Epithelial cell of prostate (primary cell): ENCODE data around the gene DUSP15.

Experiments
- DNase-seq: peaks from one replicate; pipeline ENCODE4 v3.0.0-alpha.2; 2011; ENCODE audit warnings: low read depth, low spot score
- H3K27ac ChIP-seq: fragments of 450-650 bp; 2 replicates; pipeline ENCODE4 v1.5.1; 2017; ENCODE audit warnings: mild to moderate bottlenecking

Gene DUSP15

DNA sequence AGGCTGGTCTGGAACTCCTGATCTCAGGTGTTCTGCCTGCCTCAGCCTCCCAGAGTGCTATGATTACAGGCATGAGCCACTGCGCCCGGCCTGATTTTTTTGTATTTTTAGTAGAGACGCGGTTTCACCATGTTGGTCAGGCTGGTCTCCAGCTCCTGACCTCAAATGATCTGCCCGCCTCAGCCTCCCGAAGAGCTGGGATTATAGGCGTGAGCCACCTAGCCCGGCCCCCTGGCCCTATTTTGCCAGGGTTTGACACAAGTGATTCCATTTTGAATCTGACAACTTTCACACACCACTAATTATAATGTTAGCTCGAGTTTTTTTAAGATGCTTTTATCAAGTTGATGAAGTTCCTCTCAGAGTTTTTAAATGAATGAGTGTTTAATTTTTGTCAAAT lies 25.7 kb upstream of the DUSP15 start:
- DNase-seq: no peak
- no peak overlapping the region for H3K27ac ChIP-seq

DNA sequence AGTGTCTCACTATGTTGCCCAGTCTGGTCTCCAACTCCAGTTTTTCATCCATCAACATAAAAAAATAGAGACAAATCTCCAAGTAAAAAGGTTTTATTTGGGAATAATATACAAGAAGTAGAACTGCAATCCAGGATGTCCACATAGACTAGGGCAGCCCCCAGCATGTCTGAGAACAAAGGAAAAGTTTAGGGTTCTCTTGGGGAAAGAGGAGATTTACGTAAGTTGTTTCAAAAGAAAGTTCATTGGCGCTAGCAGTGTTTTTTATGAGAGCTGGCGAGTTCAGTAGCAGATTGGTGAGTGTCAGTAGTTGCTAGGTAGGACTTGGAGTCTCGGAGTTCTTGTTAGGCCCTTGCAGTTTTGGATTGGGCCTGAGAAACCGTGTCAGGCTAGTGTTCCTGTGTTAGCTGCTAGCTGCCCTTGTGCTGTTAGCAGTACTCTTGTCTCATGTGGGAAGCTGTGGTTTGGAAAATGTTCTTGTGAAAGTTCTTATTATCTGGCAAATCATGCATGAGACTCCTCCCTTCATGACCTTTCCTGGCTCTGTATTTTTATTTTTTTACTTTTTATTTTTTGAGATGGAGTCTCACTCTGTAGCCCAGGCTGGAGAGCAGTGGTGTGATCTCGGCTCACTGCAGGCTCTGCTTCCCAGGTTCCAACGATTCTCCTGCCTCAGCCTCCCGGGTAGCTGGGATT lies 24.8 kb upstream of the DUSP15 start:
- no peak for DNase-seq

DNA sequence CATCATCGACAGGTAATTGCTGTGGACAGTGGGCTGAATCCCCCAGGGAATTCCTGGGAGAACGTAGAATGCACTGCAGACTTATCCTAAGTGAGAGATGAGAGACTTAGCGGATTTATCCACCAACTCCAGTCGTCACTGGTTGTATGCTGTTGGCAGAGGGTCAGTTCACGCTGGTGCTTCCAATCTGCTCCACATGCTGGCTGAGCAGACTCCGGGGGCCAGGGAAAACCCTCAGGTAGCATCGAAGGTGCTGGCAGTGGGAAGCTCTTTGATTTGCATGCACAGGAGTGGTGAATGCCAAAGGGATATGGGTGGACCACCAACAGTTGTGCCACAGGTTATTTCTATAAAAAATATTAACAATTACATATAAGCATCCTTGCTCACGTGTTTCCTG lies 20.3 kb upstream of the DUSP15 start:
- DNase-seq: no peak
- no peak overlapping the region for H3K27ac ChIP-seq

More for the DNA sequence above, 24.8 kb upstream of the DUSP15 start:
- H3K27ac ChIP-seq: no peak overlapping the region

DNA sequence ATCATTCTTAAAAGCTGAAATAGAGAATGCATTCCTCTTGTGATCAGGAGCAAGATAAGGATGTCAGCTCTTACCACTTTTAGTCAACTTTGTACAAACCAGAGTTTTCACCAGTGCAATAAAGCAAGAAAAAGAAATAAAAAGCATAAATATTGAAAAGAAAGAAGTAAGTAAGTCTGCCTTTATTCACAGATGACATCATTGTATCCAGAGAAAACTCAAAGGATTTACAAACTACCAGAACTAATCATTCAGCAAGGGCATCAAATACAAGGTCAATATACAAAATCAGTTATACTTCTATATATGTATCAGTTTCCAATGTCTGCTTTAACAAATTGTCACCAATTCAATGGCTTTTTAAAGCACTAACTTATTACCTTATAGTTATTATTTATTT lies 13.5 kb upstream of the DUSP15 start:
- no peak for DNase-seq
- H3K27ac ChIP-seq: no peak overlapping the region

DNA sequence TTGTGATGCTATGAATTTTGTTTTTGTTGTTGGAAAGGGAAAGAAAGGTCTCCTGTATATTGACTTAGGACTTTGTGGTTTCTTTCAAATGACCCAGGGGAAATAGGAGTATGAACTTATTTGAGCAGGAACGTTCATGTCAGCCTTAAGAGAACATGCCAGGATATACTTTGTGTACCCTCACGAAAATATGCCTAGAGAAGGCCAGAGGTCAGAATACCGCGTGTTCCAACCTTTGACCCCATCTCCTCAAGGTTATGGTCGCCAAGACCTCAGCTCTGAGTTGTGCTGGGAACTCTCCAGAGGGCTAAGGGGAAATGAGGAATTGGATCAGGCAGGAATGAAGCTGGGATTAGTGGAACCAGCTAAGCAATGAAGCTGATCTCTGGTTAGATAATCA lies 11.6 kb upstream of the DUSP15 start:
- DNase-seq: no peak
- no peak overlapping the region for H3K27ac ChIP-seq

DNA sequence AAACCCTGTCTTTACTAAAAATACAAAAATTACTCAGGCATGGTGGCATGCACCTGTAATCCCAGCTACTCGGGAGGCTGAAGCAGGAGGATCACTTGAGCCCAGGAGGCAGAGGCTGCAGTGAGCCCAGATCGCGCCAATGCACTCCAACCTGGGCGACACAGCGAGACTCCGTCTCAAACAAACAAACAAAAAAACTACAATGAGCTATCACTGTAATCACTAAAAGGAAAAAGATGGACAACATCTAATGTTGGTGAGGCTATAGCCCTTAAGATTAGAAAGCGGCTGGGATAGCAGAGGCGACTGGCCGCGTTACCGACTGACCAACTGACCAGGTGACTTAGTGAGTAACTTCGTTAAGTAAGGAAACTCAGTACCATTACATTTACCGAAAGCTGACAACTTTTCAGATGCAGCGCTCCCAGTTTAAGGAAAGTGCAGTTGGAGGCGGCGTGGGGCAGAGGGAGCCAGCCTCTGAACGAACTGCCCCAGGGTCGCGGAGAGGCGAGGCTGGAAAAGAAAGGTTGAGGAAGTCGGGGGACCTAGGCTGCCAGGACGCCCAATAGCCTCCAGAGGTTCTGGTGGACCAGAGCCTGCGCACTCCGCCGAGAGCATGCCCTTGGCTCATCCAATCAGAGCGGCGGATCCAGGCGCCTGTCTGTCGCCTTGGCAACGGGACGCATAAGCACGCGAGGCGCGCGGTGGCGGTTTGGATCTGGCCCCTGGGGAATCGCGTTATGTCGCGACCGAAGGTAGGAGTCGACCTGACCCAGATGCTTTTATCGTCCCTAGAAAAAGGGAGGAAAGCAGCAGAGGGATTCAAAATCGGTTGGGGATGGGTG lies 9.0 kb upstream of the DUSP15 start:
- peak; percentile 69 for DNase-seq
- no peak overlapping the region for H3K27ac ChIP-seq

DNA sequence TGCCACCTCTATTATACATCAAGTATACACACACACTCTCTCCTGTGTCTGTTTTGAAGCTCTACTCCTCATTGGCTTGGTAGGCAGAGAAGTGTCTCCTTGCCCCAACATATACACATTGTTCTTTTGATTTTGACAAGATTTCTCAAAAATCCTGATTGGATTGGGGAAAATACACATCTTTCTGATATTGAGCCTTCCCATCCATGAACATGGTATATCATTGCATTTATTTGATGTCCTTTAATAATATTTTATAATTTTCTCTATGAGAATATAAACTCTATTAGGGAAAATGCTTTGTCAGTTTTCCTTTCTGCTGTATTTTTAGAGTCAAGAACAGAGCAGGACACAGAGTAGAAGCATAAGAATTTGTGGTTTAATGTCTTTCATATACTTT lies 7.4 kb upstream of the DUSP15 start:
- no peak for DNase-seq
- no peak overlapping the region for H3K27ac ChIP-seq

DNA sequence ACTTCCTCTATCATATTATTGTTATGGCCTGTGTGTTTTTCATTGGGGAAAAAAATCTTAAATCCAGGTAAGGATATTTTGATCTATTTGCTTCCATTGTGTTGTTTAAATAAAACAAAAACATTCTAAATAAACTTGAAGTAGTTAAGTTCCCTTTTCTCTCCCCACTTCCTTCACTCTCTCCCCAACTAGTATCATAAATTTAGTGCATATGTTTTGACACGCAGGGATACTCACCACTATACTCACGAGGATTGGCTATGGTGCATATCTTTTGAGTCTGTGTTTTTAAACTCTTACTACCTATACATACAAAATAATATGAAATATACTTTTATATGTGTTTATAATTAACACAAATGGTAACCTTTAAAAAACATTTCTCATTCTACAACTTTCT lies 5.3 kb upstream of the DUSP15 start:
- H3K27ac ChIP-seq: no peak overlapping the region
- DNase-seq: no peak

DNA sequence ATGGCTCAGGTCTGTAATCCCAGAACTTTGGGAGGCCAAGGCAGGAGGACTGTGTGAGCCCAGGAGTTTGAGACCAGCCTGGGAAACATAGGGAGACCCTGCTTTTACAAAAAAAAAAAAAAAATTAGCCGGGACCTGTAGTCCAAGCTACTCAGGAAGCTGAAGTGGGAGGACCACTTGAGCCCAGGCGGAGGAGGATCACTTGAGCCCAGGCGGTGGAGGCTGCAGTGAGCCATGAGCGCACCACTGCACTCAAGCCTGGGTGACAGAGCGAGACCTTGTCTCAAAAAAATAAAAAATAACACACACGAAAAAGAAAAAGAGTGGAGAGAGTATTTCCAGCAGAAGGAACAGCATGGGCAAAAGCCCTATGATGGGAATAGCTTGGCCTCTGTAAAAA lies 2.1 kb upstream of the DUSP15 start:
- no peak overlapping the region for H3K27ac ChIP-seq

DNA sequence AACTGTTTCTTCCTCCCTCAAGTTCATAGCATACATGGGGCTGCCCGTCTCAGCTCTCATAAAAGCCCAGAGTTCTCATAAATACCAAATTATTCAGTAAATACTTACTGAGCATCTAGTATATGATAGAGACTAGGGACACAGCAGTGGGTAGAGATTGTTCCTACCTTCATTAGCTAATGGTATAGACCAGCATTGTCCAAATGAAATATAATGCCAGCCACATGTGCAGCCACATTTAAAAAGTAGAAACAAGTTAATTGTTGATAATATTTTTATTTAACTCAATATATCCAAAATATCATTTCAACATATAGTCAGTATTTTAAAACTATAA lies 1.3 kb upstream of the DUSP15 start:
- no peak overlapping the region for H3K27ac ChIP-seq
- DNase-seq: no peak

More for the DNA sequence above, 2.1 kb upstream of the DUSP15 start:
- no peak for DNase-seq

DNA sequence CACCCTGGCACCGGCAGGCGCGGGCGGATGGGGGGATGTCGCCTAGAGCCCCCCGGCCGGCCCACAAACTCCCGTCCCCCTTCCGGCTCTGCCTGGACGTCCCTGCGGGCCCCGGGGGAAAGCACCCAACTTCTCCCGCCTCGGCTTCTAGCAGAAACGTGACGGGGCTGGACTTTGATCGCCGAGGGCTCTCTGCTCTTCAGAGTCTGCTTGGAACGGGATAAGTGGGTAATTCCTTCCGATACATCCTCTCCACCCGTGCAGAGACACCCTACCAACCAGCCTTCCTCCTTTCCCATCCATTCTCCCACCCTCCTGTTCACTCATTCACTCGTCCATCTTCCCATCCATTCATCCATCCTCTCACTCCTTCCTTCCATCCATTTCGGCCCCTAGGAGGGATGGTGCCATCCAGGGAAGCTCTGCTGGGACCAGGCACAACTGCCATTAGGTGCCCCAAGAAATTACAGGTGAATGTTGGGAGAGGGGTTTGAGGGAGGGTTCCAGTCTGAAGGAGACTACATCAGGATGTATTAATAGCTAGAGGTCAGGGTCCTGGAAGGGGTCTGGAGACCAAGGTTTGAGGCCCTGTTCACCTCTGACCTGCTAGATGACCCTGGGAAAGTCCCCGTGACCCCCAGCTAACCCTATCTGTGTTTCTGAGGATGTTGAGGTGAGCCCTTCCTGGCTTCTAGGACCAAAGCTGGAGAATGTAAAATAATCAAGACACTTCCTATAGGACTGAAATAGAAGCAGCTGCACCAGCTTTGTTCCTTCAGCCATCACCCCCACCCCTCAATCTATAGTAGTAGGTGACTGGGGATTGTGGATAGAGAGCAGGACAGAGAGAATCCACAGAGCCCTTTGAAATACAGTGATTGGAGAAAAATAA lies 645 bp upstream of the DUSP15 start:
- H3K27ac ChIP-seq: no peak overlapping the region
- DNase-seq: no peak

DNA sequence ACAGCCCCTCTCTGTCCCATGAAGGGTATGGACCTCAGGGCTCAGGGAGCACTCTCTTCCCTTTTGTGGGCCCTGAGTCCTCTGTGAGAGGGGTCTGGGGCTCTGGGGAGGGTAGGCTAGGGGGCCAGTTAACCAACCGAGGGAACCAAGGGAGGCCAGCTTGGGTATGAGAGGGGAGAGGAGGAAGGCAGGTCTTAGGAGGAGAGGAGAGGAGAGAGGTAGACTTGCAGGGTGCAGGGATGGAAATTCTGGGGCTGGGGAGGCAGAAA lies 720 bp downstream of the DUSP15 start:
- DNase-seq: no peak
- H3K27ac ChIP-seq: no peak overlapping the region

DNA sequence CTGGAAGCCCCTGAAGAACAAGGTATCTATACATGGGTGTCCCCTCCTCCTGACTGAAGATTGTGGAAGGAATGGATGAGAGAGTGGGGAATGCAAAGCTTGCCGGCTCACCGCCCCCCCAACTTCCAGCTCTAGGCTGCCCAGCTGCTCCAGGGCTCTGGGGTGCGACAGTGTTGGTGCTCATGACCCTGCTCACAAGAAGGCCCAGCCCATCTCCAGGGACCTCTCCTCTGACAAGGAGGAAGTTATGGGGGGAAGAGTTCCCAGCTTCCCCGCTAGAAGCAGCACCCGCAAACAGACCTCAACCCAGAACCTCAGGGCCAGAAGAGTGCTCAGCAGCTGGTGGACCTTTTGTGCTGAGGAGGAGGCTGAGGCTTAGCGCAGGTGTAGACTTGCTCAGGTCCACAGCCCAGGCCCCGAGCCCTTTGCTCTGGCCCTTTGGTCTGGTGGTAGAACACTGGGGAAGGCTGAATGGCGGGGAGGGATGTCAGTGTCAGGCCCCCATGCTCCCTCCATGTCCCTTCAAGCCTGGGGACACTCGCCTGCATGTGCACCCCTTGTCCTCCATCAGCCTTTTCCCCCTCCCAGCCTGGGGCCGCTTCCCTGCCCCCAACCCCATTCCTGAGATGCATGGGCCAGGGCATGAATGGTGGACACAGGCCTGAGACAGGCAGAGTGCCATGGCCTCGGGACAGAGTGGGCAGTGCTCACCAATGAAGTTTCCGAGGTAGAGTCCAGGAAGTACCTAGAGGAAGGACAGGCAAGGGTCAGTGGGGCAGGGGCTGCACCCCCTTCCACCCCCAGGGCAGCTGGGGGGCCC lies 1.3 kb downstream of the DUSP15 start:
- no peak for DNase-seq
- no peak overlapping the region for H3K27ac ChIP-seq

DNA sequence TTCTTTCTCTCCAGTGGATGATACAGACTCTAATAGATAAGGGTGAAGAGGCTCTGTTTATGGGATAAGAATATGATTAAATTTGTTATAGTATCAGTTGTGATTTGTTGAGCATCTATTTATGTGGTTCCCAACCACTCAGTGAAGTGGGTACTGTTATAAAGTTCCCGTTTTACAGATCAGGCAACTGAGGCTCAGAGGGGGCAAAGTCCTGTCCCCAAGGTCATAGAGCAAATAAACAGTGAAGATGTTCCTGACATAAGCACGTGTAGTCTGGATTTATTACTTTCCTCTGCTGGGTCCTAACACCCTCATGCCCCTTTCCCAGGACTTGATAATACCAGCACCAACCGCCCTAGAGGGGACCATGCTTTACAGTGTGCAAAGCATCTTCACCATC lies 4.1 kb downstream of the DUSP15 start:
- no peak overlapping the region for H3K27ac ChIP-seq
- no peak for DNase-seq

DNA sequence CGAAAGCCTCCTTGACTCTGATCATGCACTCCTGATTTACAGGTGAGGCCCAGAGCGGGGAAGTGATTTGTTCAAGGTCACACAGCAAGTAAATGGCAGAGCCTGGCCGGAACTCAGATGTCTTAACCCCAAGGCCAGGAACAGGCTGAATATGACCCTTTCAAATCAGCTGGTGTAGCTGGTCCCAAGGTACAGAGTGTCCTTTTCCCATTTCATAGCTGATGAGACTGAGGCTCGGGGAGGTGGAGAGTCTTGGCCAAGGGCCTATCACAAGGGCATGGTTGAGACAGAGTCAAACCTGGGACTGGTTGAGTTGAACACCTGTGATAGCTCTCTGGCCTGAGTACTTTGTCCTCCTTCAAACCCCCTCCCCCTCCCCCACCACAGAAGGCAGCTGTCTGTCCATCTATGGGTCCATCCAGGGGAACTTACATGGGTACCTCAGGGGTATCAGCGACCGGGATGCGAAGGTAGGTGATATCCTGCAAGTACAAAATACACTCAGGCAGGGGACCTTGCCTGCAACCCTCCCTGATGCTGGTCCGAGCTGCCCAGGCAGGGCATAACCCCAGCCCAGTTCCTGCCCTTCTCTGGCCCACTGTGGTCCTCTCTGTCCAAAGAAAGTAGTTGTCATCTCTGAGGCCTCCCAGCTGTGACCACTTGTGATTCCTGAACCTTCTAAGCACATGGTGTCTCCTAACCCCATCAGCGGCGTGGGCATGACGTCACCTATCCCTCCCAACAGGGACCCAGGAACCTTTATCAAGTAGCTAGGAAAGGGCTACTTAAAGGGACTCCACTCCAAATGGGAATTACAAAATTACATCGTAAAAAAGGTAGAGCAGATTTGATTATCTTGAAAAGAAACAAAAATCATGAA lies 5.6 kb downstream of the DUSP15 start:
- no peak overlapping the region for H3K27ac ChIP-seq
- no peak for DNase-seq

DNA sequence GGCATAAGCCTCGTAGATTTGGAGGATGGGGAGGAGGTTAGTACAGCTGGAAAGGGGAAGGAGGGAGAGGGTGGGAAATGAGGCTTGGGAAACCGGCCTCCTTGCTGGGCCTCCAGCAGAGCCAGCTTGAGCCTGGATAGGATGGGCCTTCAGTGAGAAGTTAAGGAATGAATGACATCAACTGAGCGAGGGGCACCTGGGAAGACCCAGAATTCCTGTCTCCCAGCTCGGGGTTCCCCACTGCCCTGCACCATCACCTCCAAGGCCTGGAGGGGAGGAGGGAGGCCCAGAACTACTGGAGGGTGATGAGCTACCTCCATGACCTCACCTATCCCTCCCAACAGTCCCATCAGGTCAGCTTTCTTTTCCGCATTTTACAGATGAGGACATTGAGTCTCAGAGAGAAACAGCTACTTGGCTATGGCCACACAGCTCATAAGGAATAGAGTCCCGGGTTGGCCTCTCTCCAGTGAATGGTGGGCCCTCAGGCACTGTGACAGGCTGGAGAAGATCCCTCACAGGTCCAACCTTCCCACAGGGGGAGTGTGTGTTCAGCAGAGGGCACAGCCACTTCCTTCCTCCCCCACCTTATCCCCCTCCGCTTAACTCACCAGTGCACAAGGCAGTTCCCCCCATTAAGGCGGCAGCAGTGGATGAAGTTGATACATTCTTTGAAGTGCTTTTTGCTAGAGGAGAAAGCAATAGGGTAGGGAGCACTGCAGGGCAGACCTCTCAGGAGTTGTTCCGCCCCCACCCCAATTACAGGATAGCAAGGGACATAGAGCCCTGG lies 6.8 kb downstream of the DUSP15 start:
- DNase-seq: no peak
- no peak overlapping the region for H3K27ac ChIP-seq

DNA sequence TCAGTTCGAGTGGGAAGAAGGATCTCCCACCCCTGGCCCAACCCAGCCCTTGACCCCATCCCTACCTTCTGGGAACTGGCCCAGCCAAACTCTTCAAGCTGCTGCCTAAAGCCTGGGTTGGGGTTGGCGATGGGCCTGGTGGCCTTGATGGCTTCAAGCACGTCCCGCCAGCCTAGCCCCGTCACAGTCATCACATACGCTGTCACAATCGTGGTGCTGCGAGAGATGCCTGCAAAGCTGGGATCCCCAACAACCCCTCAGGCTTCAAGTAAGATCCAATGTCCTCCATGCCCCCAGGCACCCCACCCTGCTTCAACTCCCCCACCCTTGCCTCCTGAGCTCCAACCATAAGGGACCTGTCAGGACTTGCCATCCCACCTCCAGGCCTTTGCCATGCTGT lies 7.8 kb downstream of the DUSP15 start:
- no peak overlapping the region for H3K27ac ChIP-seq
- no peak for DNase-seq

DNA sequence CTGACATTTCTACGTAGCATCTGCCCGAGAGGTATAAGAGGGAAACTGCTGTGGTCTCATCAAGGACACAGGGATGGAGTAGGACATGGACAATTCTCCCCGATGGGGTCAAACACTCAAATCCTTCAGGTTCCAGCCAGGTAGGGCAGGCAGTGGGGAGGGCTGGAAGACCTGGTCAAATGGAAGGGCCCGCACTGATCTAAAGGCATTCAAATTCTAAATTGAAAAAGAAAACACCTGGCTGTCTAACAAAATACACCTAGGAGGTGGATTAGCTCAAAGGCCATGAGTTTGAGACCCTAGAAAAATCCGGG lies 8.2 kb downstream of the DUSP15 start:
- H3K27ac ChIP-seq: no peak overlapping the region
- no peak for DNase-seq
